Dermis blood vessel endothelial cell (primary cell): ENCODE data around the gene CLEC2L. TPM values are rescaled to one million over a fixed set of nuclear protein-coding genes. Genes with fewer than 3 reads are reported as not detected.
A peak's percentile ranks its signal among the peaks of the same experiment; 100 is the strongest.

Source experiments
- DNase-seq: peaks from one replicate; pipeline ENCODE4 v3.0.0; 2010
- total RNA-seq: library from RNA; depleted of rRNA; stranded (reverse); fragments of >200 nt; gene quantifications from 2 replicates; pipeline ENCODE4 v1.2.3, GENCODE V29; 2014

Gene CLEC2L
- total RNA-seq, result not detected in 2 replicates

DNA sequence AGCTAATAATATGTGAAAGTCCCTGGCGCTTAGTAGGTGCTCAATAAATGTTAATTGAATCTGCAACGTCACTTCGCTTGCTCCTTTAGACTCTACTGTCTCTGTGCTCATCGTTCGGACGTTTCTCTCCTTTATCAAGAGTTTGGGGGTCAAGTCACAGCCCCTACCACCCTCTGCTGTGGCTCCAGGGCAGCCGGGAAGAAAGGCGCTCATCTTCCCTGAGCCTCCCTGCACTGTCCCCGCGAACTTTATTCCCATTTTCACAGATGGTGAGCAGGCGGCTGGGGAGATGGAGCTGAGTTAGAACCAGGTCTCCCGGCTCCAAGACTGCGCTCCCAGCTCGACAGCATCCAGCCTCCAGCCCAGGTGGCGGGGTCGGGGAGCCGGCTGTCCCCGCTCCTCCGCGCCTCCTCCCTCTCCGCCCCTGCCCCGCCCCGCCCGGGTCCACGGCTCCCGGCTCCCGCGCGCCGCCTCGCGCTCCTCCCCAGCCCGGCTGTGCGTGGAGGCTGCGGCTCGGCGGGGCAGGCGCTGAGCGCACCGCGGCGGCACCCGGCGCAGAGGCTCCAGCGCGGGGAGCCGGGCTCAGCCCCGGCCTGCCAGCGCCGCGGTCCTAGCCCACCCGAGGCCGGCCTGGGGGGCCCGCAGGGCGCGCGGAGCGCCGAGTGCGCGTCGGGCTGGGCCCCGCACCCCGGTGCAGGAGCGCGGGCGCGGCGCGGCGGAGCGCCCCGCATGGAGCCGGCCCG lies at the start of gene CLEC2L:
Gene CLEC2L (plus strand): TSS at position 487 of the 743 bp plus-strand sequence. CDS start 243 bp downstream, at position 730.
- no peak for DNase-seq

DNA sequence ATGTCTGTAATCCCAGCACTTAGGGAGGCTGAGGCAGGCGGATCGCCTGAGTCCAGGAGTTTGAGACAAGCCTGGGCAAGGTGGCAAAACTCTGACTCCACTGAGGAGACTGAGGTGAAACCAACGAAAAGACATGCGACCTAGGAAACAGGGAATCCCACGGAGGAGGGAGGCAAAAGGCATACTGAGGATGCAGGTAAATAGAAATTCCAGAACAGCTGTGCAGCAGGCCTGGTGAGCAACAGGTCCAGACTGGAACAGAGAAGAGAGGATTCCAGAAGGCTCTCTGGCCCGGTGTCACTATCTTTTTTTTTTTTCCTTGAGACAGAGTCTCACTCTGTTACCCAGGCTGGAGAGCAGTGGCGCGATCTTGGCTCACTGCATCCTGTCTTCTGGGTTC lies 47.3 kb upstream of the CLEC2L start:
- no peak for DNase-seq

DNA sequence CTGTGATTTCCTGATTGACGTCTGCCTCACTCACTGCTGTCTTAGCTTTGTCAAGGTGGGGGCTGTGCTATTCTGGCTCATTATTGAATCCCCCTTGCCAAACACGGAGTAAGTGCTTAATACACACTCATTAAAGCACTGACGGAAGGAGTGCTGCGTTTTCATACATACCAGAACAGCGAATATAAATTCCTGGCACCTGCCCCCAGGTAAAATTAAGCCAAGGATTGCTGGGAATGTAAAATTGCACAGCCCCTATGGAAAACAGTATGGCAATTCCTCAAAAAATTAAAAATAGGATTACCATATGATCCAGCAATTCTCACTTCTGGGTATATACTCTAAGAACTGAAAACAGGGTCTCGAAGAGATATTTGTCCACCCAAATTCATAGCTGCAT lies 46.6 kb upstream of the CLEC2L start:
- no peak for DNase-seq

DNA sequence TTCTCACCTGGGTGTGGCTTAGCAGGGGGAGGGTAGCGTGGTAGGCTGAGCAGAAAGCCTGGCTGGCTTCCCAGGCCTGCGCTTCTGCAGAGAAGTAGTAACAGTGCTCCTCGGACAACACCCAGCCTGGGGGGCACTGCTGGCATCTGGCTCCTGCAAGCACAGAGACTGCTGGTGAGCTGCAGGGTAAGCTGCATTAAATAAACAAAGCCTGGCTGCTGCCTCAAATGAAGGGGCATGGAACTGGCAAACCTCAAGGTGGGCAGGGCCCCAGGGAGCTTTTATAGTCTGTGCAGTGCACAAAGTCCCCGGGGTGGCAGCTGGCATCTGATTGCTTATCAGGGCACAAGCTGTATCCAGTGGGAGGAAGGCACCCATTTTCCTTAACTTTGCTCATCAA lies 43.9 kb upstream of the CLEC2L start:
- no peak for DNase-seq

DNA sequence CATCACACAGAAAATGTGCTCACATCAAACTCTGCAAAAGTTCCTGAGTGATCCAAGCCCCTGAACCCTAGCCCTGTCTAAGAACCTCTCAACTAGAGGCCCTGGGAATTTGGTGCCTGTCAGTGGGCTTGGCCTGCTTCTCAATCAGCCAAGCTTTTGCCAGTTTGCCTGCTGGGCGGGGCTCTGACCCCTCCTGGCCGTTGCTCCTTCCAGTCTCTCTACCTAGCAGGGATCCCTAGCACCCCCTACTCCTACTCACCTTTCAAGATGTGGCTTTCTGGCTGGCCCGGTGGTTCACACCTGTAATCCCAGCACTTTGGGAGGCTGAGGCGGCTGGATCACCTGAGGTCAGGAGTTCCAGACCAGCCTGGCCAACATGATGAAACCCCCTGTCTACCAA lies 42.1 kb upstream of the CLEC2L start:
- no peak for DNase-seq

DNA sequence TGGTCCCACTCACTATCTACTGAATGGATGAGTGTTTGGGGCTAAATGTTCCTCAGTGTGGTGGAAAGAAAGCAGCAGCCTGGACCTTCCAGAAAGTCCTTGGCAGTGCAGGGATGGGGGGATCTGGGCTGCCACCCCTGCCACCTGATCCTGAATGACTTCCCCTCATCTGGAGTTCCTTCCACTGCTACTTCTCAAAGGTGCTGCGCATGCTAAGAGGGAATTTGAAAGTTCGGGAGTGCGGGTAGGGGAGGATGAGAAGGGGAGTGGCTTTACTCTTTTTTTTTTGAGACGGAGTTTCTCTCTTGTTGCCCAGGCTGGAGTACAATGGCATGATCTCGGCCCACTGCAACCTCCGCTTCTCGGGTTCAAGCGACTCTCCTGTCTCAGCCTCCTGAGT lies 41.4 kb upstream of the CLEC2L start:
- DNase-seq, result no peak

DNA sequence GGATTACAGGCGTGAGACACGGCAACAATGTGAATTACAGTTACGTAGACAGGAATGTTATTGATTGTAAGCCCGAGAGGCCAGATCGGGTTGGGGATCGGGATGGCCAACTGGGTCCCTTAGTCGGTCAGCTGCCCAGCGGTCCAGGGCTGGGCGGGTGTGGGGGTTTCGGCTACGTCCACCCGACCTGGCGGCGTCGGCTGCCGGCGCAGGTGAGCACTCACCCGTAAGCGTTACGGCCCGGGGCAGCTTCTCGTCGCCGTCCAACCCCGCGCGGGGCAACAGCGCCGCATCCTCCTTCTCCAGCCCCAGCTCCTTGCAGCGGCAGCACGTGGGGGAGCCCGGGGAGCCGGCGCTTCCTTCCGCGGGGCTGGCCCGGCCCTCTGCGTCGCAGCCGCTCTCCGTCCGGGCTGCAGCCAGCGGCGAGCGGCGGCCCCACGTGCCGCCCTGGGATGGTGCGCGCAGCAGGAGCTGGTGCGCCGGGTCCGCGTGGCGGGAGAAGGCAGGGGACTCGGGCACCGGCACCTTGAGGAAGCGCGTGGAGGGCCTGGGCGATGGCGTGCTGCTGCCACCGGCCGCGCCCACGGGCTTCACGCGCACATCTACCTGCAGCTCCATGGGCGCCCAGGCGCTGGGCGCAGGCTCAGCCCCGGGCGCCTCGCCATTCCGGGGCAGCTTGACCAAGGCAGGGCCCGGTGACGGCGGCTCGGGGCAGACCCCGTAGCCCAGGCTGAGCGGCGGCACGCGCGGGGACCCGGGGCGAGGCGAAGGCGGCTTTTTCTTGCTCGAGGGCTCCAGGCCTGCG lies 40.6 kb upstream of the CLEC2L start:
- DNase-seq, result peak; percentile 29

DNA sequence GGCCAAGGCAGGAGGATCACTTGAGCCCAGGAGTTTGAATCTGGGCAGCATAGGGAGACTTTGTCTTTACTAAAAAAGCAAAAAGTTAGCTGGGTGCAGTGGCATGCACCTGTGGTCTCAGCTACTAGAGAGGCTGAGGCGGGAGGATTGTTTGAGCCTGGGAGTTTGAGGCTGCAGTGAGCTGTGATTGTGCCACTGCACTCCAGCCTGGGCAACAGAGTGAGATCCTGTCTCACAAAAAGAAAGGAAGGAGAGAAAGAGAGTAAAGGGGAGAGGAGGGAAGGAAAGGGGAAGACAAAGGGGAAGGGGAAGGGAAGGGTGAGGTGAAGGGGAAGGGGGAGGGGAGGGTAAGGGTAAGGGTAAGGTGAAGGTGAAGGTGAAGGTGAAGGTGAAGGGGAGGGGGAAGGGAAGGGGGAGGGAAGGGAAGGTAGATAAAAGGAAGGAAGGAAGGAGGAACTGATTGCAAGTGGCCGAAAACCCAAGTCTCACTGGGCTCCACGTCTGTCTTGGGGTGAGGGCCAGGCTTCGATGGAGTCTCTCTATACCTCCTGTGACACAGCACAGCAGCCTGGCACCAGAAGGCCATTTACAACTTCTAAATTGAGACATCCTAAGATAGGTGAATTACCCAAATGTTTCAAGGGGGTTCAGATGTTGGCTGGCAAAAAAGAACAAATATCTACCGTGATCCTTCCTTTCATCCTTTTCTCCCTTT lies 36.0 kb upstream of the CLEC2L start:
- no peak for DNase-seq

DNA sequence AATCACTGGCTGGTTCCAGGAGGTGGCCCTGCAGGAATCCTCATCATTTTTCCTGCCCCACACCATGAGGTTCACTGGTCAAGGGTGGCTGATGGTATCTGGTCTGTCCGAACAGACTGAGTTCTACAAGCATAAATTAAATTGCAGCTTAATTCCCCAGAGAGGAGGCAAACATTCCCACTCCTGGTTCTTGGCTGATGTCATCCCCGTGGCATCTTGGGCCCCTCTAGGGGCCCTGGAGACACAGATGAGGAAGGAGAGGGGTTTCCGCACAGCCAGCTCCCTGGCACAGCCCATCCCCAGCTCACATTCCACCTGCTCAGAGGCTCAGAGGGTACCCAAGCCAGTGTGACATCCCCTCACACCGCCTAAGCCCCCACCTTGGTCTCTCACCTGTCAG lies 34.7 kb upstream of the CLEC2L start:
- no peak for DNase-seq

DNA sequence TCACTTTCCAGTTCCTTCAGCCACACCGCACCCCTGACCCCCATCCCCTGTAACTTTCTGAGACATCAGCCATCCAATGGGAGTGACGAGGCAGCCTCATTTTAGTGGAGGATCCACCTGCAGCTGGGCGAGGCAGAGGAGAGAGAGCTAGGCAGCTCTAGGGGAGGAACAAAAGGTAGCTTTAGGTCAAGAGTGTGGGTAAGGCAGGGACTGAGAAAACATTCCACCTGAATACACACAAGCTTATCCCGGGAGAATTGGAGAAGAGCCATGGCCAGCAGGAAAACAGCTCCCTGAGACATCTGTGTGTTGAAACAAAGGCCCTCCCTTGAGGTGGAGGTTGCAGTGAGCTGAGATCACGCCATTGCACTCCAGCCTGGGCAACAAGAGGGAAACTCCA lies 33.4 kb upstream of the CLEC2L start:
- DNase-seq, result no peak

DNA sequence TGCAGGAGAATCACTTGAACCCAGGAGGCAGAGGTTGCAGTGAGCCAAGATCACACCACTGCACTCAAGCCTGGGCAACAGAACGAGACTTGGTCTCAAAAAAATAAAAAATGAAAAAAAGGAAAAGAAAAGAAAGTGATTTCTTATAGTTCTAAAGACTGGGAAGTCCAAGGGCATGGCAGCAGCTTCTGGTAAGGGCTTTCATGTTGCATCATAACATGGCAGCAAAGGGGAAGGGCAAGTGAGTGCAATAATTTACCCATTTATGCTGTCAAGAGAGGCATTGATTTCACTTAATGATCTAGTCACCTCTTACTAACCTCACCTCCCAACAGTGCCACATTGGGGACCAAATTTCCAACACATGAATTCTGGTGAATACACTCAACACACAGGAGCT lies 31.2 kb upstream of the CLEC2L start:
- DNase-seq, result no peak

DNA sequence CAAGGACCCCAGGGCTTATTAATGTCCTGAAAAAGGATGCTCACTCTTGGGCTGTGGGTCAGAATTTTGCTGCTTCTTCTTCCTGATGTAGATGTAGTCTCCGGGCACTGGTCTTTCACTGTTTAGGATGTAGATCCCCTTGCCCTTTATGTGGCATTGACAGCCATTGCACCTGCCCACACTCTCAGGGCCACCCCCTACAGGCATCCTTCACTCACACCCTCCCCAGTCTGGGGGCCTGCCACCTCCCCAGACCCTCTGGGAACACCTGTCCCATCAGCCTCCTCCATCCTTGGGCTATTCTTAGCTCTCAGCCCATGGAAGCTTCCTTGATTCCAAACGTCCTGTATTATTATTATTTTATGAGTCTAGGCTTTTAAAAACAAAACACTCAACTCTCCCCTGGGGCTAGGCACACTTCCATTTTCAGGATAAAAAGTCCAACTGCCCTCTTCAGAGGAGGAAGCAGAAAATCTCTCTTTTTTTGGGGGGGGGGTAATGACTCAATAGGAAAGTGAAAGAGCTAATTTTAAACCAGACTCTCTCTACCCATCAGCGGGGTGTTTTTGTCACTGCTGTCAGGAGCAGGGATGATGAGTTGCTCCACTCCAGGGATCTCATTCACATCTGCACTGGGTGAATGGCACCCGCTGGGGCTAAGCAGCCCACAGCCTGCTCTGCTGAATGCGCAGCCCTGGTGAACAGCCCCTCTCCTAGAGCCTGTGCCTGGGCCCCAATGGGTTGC lies 28.5 kb upstream of the CLEC2L start:
- no peak for DNase-seq

DNA sequence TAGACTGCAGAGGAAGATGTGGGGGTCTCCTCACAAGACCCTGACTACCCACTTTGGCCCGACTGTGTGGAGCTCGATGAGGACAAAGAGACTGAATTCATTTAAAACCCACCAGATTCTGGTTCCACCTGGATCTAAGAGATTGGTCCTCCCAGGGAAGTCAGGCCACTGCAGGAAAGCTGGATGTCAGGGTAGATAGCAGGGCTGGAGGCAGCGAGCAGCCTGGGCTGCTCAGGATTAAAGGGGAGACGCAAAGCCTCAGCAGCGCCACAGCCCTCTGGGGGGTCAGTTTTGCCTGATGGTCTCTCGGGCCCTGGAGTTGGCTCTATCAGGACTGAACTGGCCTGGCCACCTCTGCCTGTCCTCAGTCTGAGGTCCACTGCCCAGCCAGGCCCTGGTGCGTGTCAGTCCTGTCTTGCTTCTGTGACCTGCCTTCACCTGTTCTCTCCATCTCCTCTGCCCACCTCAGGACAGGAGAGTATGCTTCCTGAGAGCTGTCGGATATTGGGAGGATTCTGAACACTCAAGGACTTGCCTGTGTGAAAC lies 27.8 kb upstream of the CLEC2L start:
- DNase-seq, result no peak

DNA sequence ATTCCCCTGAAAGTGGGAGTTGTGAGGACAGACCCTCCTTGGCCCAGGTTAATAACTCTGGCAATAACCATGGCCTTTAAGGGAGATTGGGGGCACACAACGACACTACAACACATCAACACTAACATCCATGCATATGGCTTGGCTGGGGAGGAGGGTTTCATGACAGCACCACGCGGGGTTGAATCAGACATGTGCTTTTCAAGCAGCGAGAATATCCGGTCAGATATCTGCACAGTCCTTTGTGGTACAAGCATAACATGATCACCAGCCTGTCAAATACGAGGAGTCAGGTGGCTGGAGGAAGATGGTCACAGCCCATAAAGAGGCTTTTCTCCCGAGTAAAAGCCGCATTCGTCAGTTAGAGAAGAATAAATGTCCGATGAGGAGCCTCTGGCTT lies 27.0 kb upstream of the CLEC2L start:
- DNase-seq, result no peak

DNA sequence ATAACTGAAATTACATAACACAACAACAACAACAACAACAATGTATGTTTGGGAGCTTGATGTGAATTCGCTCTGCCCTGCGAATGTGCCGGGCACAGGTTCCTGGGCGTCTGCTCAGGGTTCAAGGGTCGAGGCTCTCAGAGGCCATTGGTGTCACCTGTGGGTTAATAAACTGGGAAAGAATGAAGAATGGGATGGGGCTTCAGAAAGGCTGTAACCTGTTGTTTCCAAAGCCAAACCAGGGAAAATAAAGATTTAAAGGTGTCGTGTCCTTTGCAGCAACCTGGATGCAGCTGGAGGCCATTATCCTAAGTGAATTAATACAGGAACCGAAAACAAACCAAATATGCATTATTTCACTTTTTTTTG lies 22.7 kb upstream of the CLEC2L start:
- DNase-seq, result no peak

DNA sequence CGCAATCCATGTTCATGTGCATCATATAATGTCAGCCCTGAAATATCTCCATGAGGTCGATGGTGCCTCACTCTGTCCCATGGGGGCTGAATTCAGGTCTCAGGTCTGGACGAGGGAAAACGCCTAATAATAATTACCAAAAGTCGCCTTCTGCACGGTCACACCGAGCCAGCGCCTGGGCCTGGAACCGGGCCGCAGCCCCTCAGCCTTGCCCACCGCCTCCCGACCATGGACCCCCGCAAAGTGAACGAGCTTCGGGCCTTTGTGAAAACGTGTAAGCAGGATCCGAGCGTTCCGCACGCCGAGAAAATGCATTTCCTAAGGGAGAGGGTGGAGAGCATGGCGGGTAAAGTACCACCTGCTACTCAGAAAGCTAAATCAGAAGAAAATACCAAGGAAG lies 21.3 kb upstream of the CLEC2L start:
- no peak for DNase-seq

DNA sequence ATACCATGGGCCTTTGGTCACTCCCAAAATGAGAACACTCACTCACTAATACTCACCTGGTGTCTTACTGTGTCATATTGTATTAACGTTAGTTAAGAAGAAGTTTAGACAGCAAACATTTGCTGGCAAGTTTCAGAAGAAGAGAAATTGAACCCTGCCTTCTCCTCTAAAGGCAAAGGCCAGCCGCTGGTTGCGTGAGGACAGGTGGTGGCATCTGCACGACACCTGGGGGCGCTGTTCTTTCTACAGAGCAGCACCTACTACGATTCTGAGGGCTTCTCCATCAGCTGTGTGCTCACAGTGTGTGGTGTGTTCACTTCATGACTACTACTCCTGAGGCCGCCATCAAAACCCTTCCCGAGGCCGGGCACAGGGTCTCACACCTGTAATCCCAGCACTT lies 17.9 kb upstream of the CLEC2L start:
- peak; percentile 29 for DNase-seq

DNA sequence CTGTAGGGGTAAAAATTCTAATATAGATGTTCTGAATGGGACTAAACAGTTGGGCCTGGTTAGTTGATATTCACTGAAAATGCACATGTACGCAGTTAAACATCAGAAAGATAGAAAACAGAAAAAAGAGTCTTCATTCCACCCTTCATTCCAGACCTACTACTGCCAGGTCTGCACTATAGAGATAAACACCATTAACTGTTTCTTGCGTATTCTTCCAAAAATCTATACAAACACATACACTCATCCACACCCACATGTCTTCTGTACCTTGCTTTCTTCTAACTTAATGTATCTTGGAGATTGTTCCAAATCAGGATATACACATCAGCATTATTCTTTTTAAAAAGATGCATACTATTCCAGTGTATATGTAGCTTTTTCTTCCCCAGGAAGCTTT lies 13.9 kb upstream of the CLEC2L start:
- no peak for DNase-seq

DNA sequence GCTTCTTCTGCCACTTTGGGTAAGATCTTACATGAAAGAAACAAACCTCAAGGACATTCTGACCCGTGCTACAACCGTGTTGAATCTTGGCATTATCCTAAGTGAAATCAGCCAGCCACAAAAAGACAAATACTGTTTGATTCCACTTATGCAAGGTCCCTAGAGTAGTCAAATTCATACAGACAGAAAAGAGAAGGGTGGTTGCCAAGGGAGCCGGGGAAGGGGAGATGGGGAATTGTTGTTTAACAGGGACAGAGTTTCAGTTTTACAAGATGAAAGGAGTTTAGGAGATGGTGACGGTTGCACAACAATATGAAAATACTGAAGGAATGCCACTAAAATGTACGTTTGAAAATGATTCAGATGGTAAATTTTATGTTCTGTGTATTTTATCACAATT lies 12.2 kb upstream of the CLEC2L start:
- DNase-seq, result no peak

DNA sequence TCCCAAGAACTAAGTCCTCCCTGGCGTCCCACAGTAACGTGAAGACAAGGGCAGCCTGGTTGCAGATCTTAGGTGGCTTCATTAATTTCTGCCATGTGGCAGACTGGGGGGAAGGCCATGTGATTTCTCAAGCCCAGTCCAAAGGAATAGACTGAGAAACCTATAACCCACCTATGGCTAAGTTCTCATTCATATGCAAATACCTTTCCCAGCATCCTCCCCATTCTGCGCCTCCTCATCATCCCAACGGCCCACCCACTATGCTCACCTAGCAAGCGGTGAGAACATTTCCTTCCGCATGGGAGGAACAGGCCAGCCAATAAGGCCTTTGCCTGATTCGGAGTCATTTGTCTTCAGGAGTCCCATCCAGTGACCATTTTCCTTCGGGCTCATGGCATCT lies 8.2 kb upstream of the CLEC2L start:
- DNase-seq, result no peak

DNA sequence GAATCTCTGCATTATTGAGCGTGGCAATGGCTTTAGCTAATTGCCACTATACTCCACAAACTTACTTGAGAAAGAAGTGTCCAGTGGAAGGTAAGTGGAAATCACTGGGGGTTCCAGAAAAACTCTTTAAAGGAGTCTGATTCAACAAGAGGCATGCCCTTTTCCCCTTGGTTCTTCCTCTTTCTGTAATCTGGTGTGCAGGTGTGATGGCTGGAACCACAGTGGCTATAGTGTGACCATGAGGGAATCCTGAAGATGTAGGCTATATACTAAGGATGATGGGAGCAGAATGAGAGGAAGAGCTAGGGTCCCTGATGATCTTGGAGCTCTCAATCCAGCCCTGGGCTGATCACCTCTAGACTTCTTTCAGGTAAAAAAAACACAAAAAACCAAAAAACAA lies 2.0 kb upstream of the CLEC2L start:
- no peak for DNase-seq

DNA sequence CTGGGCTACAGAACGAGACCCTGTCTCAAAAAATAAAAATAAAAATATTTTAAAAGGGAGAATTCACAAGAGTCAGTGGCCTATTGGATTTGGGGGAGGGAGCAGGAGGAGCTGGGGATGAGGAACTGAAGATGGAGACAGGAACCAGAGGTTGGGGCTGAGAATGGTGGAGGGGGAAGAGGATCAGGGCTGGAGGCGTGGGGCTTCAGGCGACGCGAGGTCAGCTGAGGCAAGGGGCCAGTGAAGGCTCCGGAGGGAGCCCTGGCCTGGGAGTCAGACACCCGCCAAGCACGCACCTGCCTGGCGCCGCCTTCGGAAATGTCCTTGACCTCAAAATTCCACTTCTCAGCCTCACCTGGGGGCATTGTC lies 671 bp upstream of the CLEC2L start:
- DNase-seq, result no peak
